CD8-positive, alpha-beta memory T cell (primary cell): ENCODE measurements around the gene CMAS. TPM values are rescaled to one million over a fixed set of nuclear protein-coding genes. Genes with fewer than 3 reads are reported as not detected.

Experiments used
- CTCF ChIA-PET: fragments of 350-600 bp; sonication (Branson Sonifier 250); formaldehyde crosslinking; loops from one replicate; lab custom pipeline; 2021; ENCODE audit warnings: antibody characterized with exemption; lab: Charles Lee
- POLR2A ChIA-PET: fragments of 350-600 bp; sonication (Branson Sonifier 250); formaldehyde crosslinking; loops from one replicate; lab custom pipeline; 2021; ENCODE audit warnings: antibody characterized with exemption; lab: Charles Lee
- DNase-seq, 5 donors: peaks; one replicate each; pipeline versions ENCODE4 v3.0.0 to v3.0.0-alpha.2; 2020 to 2022; ENCODE audit warnings: mixed read lengths in 1 of 5
- H3K27ac ChIP-seq: one replicate; pipeline ENCODE4 v1.7.0; 2013; ENCODE audit warnings: low read depth, mild to moderate bottlenecking, low read length, moderate library complexity
- H3K27me3 ChIP-seq: 2 replicates; pipeline ENCODE4 v1.7.0; 2013; ENCODE audit warnings: low read length, mild to moderate bottlenecking; ENCODE audit not compliant: insufficient read depth, poor library complexity, severe bottlenecking
- H3K36me3 ChIP-seq: 2 replicates; pipeline ENCODE4 v1.7.0; 2013; ENCODE audit warnings: mild to moderate bottlenecking, low read length, moderate library complexity; ENCODE audit not compliant: insufficient read depth
- H3K4me1 ChIP-seq: 2 replicates; pipeline ENCODE4 v1.7.0; 2013; ENCODE audit warnings: mild to moderate bottlenecking, low read length, moderate library complexity; ENCODE audit not compliant: insufficient read depth
- H3K4me3 ChIP-seq: 2 replicates; pipeline ENCODE4 v1.7.0; 2013; ENCODE audit warnings: mild to moderate bottlenecking, low read length
- H3K9me3 ChIP-seq: 2 replicates; pipeline ENCODE4 v1.7.0; 2013; ENCODE audit warnings: mild to moderate bottlenecking, low read length
- H3K27ac Mint-ChIP-seq, 8 donors: one replicate each; pipeline ENCODE4 v1.8.0; 2020 to 2021; ENCODE audit warnings: mixed read lengths in 8 of 8, mild to moderate bottlenecking in 6 of 8, inconsistent platforms in 3 of 8, moderate library complexity in 3 of 8
- H3K27me3 Mint-ChIP-seq, 2 donors: one replicate each; pipeline ENCODE4 v1.8.0; 2020 to 2021; ENCODE audit warnings: mixed read lengths in 2 of 2, mild to moderate bottlenecking in 1 of 2, moderate library complexity in 1 of 2
- H3K36me3 Mint-ChIP-seq, 3 donors: one replicate each; pipeline ENCODE4 v1.8.0; 2020 to 2021; ENCODE audit warnings: mixed read lengths in 3 of 3, inconsistent platforms in 1 of 3, mild to moderate bottlenecking in 1 of 3
- H3K4me1 Mint-ChIP-seq, 3 donors: one replicate each; pipeline ENCODE4 v1.8.0; 2020 to 2021; ENCODE audit warnings: mixed read lengths in 3 of 3, inconsistent platforms in 1 of 3, mild to moderate bottlenecking in 1 of 3
- H3K4me3 Mint-ChIP-seq, 7 donors: one replicate each; pipeline ENCODE4 v1.8.0; 2020 to 2021; ENCODE audit warnings: mixed read lengths in 7 of 7, mild to moderate bottlenecking in 6 of 7, moderate library complexity in 4 of 7, inconsistent platforms in 2 of 7
- H3K9me3 Mint-ChIP-seq, 5 donors: one replicate each; pipeline ENCODE4 v1.8.0; 2020 to 2022; ENCODE audit warnings: mixed read lengths in 5 of 5, mild to moderate bottlenecking in 3 of 5, moderate library complexity in 2 of 5, inconsistent platforms in 1 of 5
- polyA plus RNA-seq: library from polyadenylated mRNA; unstranded; fragments of 300-500 nt; fragmentation: Illumina TruSeq; gene quantifications from one replicate; pipeline ENCODE4 v1.2.3, GENCODE V29; 2021
- total RNA-seq, 2 experiments: library from RNA; stranded (reverse); gene quantifications; one replicate each; pipeline ENCODE4 v1.2.3, GENCODE V29; 2021

Gene CMAS
- total and polyA plus RNA-seq, 3 experiments from 2014 or later: 39.8 to 41.0 (median 40.3) TPM

DNA sequence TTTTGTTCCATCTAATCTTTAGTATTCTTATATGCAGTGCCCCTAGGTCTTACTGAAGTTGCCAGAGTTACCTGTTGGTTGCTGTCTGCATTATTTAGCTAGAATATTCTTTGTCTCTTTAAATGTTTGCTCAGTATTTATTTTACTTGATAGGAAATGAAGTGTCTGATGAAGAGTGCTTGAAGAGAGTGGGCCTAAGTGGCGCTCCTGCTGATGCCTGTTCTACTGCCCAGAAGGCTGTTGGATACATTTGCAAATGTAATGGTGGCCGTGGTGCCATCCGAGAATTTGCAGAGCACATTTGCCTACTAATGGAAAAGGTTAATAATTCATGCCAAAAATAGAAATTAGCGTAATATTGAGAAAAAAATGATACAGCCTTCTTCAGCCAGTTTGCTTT lies 18.9 kb downstream of the CMAS start:
- H3K4me3 Mint-ChIP-seq: no peak overlapping the region

DNA sequence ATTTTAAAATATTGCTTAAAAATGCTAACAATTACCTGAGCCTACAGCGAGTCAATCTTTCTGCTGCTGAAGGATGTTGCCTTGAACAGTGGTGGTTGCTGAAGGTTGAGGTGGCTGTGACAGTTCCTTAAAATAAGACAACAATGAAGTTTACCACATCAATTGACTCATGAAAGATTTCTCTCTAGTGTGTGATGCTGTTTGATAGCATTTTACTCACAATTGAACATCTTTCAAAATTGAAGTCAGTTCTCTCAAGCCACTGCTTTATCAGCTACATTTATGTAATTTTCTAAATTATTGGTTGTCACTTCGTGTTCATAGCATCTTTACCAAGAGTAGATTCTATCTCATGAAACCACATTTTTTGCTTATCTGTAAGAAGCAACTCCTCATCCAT lies 20.3 kb downstream of the CMAS start:
- H3K27me3 ChIP-seq: no peaks in the 10 kb centered on the region
- no peaks in the 10 kb centered on the region for H3K9me3 ChIP-seq
- H3K36me3 ChIP-seq: no peaks in the 10 kb centered on the region
- Mint-ChIP-seq H3K4me3 (no peak overlapping the region), H3K4me1 (peaks cover 0 to 9% (median 7%) of the 10 kb centered on the region in 3 donors), H3K36me3 (peaks cover 5 to 43% (median 18%) of the 10 kb centered on the region in 3 donors), H3K27me3 (peaks cover under 1 to 1% of the 10 kb centered on the region in 2 donors), H3K9me3 (no peaks in the 10 kb centered on the region), H3K27ac (peak overlapping the region in 1 of 8 donors; percentile 1)
- DNase-seq: no peak
- no peak overlapping the region for H3K4me3 ChIP-seq
- POLR2A ChIA-PET: no interaction called here
- H3K4me1 ChIP-seq: no peaks in the 10 kb centered on the region
- CTCF ChIA-PET: no interaction called here
- no peak overlapping the region for H3K27ac ChIP-seq

More for the DNA sequence above, 18.9 kb downstream of the CMAS start:
- ChIA-PET CTCF (interaction anchor here (1.7 kb wide), 1 partner anchor 378 kb away, joined by 4 read pairs; no protein-coding TSS in a partner anchor), POLR2A (no interaction called here)
- H3K4me3 ChIP-seq: no peak overlapping the region
- no peaks in the 10 kb centered on the region for H3K9me3 ChIP-seq
- Mint-ChIP-seq H3K4me1 (peaks cover 0 to 9% (median 7%) of the 10 kb centered on the region in 3 donors), H3K27me3 (peaks cover 0 to 1% of the 10 kb centered on the region in 2 donors), H3K36me3 (peaks cover 5 to 47% (median 19%) of the 10 kb centered on the region in 3 donors), H3K27ac (no peak overlapping the region), H3K9me3 (no peaks in the 10 kb centered on the region)
- H3K27ac ChIP-seq: no peak overlapping the region
- no peak for DNase-seq
- H3K4me1 ChIP-seq: no peaks in the 10 kb centered on the region
- no peaks in the 10 kb centered on the region for H3K36me3 ChIP-seq
- H3K27me3 ChIP-seq: no peaks in the 10 kb centered on the region

DNA sequence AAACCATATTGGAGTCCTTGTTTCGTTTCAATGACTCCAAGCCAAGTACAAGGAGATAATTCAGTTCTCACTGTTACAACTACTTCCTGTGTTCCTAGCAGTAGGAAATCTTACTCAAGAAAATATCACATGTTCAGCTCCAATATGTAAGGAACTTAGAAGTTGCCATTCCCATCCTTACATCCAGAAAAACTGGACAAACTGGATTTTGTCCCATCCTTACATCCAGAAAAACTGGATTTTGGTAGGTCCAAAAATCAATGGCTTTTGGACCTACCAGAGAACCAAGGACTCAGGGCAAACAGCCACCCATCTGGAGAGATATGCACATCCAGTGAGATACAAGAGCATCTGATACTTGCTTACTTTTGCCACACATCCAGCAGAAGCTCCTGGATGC lies 23.8 kb downstream of the CMAS start:
- POLR2A ChIA-PET: no interaction called here
- no peak for DNase-seq
- peaks cover 1 to 4% of the 10 kb centered on the region in 2 donors for H3K27me3 Mint-ChIP-seq
- H3K27me3 ChIP-seq: no peaks in the 10 kb centered on the region
- H3K4me3 ChIP-seq: no peak overlapping the region
- no peak overlapping the region for H3K27ac Mint-ChIP-seq
- H3K4me1 Mint-ChIP-seq: peaks cover 0 to 9% (median 7%) of the 10 kb centered on the region in 3 donors
- H3K27ac ChIP-seq: no peak overlapping the region
- H3K4me1 ChIP-seq: no peaks in the 10 kb centered on the region
- CTCF ChIA-PET: no interaction called here
- H3K36me3 ChIP-seq: no peaks in the 10 kb centered on the region
- H3K4me3 Mint-ChIP-seq: no peak overlapping the region
- H3K36me3 Mint-ChIP-seq: peaks cover 5 to 22% (median 14%) of the 10 kb centered on the region in 3 donors
- H3K9me3 ChIP-seq: no peaks in the 10 kb centered on the region
- no peaks in the 10 kb centered on the region for H3K9me3 Mint-ChIP-seq

DNA sequence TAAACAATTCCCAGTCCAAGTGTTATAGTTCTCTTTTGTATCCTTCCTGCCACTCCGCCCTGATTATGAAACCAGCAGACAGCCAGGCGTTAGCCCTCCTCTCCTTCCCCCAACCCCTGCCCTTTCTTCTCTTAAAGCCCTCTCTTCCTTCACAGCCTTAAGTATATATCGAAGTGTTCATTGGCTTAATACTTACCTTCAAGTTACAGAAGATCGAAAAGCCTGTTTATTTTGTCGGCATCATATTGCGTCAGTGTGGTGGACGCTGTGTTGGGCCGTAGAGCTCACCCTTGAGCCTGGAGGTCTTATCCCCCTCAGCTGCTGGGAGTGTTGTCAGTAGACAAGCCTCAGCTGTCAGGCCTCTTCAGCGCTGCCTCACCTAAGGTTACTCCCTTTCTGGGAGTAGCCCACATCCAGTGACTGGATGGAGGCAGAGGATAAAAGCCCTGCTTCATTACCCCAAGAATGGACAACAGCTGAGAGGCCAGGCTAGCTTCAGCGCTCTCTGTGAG lies 36.2 kb downstream of the CMAS start:
- Histone ChIP-seq H3K4me1 (no peaks in the 10 kb centered on the region), H3K4me3 (no peak overlapping the region), H3K27ac (no peak overlapping the region), H3K36me3 (no peaks in the 10 kb centered on the region), H3K9me3 (no peaks in the 10 kb centered on the region), H3K27me3 (no peaks in the 10 kb centered on the region)
- POLR2A ChIA-PET: no interaction called here
- Mint-ChIP-seq H3K4me1 (no peaks in the 10 kb centered on the region), H3K9me3 (peaks cover 0 to 1% (median 0%) of the 10 kb centered on the region in 5 donors), H3K27ac (no peak overlapping the region), H3K36me3 (no peaks in the 10 kb centered on the region), H3K27me3 (no peaks in the 10 kb centered on the region), H3K4me3 (no peak overlapping the region)
- no peak for DNase-seq
- CTCF ChIA-PET: interaction anchor here (0.8 to 2.2 kb wide), 10 partner anchors 14 to 605 kb away, joined by 3 to 12 read pairs (median 4); no protein-coding TSS in a partner anchor

DNA sequence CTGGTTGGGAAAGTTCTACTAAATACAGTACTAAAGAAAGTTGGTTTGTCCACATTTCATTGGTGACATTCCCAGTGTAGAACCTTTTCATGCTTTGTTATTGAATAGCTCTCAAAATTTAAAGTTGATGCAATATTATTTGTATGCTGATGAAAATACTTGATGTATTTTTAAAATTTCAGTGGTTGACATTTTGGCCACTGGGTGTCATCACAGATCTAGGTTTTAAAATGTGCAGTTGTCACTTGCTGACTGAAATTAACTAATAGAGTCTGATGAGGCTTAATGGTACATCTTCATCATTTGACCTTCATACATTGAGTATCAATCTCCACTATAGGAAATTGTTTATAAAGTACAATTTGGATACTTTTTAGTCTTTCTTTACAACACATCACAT lies 37.1 kb downstream of the CMAS start:
- no peaks in the 10 kb centered on the region for H3K36me3 Mint-ChIP-seq
- POLR2A ChIA-PET: interaction anchor here (0.7 kb wide), 1 partner anchor 15 kb away, joined by 10 read pairs; no protein-coding TSS in a partner anchor

DNA sequence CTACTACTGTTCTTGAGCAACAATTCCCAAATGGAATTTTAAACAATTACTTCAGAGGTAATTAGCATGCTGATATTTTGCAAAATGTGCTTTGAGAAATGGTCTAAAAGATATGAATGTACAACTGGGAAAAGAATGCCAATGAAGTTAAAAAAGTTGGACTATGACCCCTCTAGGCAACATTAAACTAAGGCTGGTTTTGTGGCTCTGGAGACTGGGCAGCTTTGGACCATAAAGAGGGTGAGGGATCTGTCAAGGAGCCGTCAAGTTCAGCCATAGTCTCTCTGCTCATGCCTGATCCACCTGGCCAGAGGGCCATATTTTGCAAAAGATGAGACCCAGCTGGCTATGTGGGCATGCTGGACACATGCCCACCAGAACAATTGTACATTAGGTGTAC lies 38.8 kb downstream of the CMAS start:
- Histone ChIP-seq H3K27me3 (no peaks in the 10 kb centered on the region), H3K27ac (no peak overlapping the region), H3K36me3 (no peaks in the 10 kb centered on the region), H3K4me3 (no peak overlapping the region), H3K9me3 (no peaks in the 10 kb centered on the region), H3K4me1 (no peaks in the 10 kb centered on the region)
- Mint-ChIP-seq H3K27ac (peak overlapping the region in 1 of 8 donors; percentile 34), H3K27me3 (peaks cover 0 to 4% of the 10 kb centered on the region in 2 donors), H3K9me3 (no peaks in the 10 kb centered on the region), H3K36me3 (no peaks in the 10 kb centered on the region), H3K4me3 (no peak overlapping the region), H3K4me1 (no peaks in the 10 kb centered on the region)
- no peak for DNase-seq
- ChIA-PET CTCF (interaction anchor here (1.6 kb wide), 1 partner anchor 40 kb away, joined by 3 read pairs; no protein-coding TSS in a partner anchor), POLR2A (no interaction called here)

More for the DNA sequence above, 37.1 kb downstream of the CMAS start:
- Histone ChIP-seq H3K4me1 (no peaks in the 10 kb centered on the region), H3K36me3 (no peaks in the 10 kb centered on the region), H3K4me3 (no peak overlapping the region), H3K9me3 (no peaks in the 10 kb centered on the region), H3K27ac (no peak overlapping the region), H3K27me3 (no peaks in the 10 kb centered on the region)
- peaks cover 0 to 4% of the 10 kb centered on the region in 2 donors for H3K27me3 Mint-ChIP-seq
- no peaks in the 10 kb centered on the region for H3K4me1 Mint-ChIP-seq
- H3K4me3 Mint-ChIP-seq: no peak overlapping the region
- DNase-seq: peak in 3 of 5 donors; percentile 5 to 30 (median 30)
- H3K27ac Mint-ChIP-seq: no peak overlapping the region
- peaks cover 0 to 1% (median 0%) of the 10 kb centered on the region in 5 donors for H3K9me3 Mint-ChIP-seq
- CTCF ChIA-PET: interaction anchor here (0.7 to 2.2 kb wide), 19 partner anchors 14 to 604 kb away, joined by 3 to 12 read pairs (median 4); no protein-coding TSS in a partner anchor

DNA sequence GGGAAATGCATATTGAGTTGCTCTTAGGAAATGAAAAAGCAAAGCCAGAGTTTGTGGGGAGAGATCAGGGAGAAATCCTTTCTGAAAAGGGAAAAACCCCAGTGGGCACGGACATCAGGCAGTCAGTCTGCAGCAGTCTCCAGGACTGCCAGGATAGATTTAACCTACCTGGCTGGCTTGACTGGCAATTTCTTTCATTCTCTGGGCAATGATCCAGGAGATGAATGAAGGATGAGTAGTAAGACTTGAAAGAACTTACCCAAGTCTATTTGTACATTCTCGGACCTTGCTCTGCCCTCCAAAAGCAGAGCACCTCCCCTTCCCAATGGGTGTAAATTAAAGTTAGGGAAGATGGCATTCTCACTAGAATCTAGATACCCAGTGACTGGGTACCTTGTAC lies 42.9 kb downstream of the CMAS start:
- Histone ChIP-seq H3K36me3 (no peaks in the 10 kb centered on the region), H3K27ac (no peak overlapping the region), H3K27me3 (no peaks in the 10 kb centered on the region), H3K9me3 (no peaks in the 10 kb centered on the region), H3K4me1 (no peaks in the 10 kb centered on the region), H3K4me3 (no peak overlapping the region)
- no peak overlapping the region for H3K4me3 Mint-ChIP-seq
- ChIA-PET POLR2A (no interaction called here), CTCF (no interaction called here)
- no peak for DNase-seq
- H3K4me1 Mint-ChIP-seq: no peaks in the 10 kb centered on the region
- no peak overlapping the region for H3K27ac Mint-ChIP-seq
- no peaks in the 10 kb centered on the region for H3K36me3 Mint-ChIP-seq
- peaks cover 0 to 4% of the 10 kb centered on the region in 2 donors for H3K27me3 Mint-ChIP-seq
- H3K9me3 Mint-ChIP-seq: no peaks in the 10 kb centered on the region

DNA sequence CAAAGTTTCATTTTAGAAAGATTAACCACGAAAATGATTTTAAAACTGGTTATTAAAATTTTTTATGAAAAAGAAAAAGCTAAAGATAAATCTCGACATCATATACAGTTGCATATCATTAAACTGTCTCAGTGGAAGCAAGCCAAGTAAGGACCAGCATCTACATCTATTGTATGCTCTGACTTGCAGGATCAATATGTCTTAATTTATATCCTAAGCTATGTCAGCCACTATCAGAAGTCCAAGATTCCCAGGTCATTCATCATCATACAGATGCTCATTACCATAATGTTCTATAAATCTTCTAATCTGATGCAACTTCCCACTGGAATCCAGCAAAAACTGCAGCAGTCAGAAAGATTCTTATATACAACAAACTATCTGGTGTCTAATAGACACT lies 43.5 kb downstream of the CMAS start:
- H3K4me1 Mint-ChIP-seq: no peaks in the 10 kb centered on the region

More for the DNA sequence above, 43.5 kb downstream of the CMAS start:
- peaks cover 0 to 4% of the 10 kb centered on the region in 2 donors for H3K27me3 Mint-ChIP-seq
- H3K27ac Mint-ChIP-seq: no peak overlapping the region
- no peak overlapping the region for H3K27ac ChIP-seq
- H3K36me3 ChIP-seq: no peaks in the 10 kb centered on the region
- ChIA-PET POLR2A (no interaction called here), CTCF (no interaction called here)
- H3K27me3 ChIP-seq: no peaks in the 10 kb centered on the region
- H3K36me3 Mint-ChIP-seq: no peaks in the 10 kb centered on the region
- H3K4me1 ChIP-seq: no peaks in the 10 kb centered on the region
- no peak for DNase-seq
- no peaks in the 10 kb centered on the region for H3K9me3 Mint-ChIP-seq
- H3K9me3 ChIP-seq: no peaks in the 10 kb centered on the region
- H3K4me3 ChIP-seq: no peak overlapping the region
- H3K4me3 Mint-ChIP-seq: no peak overlapping the region
